Activated CD4-positive, CD25-positive, alpha-beta regulatory T cell treated with anti-CD3 and anti-CD28 coated beads, Interleukin-2, amount 50 U/mL, for 24 hours (primary cell): Measurements from ENCODE around the gene TMEM266.

ENCODE experiments used
- ATAC-seq, 2 donors: fragments of 150-1000 bp; cut with Tn5 transposase; one replicate each; pipeline ENCODE4 v1.10.0; 2021; ENCODE audit warnings: mild to moderate bottlenecking in 1 of 2, moderate library complexity in 1 of 2

Gene TMEM266

GRCh38 chr15:76070192-76070591 lies 10.4 kb downstream of the TMEM266 start:
- no peak for ATAC-seq

DNA sequence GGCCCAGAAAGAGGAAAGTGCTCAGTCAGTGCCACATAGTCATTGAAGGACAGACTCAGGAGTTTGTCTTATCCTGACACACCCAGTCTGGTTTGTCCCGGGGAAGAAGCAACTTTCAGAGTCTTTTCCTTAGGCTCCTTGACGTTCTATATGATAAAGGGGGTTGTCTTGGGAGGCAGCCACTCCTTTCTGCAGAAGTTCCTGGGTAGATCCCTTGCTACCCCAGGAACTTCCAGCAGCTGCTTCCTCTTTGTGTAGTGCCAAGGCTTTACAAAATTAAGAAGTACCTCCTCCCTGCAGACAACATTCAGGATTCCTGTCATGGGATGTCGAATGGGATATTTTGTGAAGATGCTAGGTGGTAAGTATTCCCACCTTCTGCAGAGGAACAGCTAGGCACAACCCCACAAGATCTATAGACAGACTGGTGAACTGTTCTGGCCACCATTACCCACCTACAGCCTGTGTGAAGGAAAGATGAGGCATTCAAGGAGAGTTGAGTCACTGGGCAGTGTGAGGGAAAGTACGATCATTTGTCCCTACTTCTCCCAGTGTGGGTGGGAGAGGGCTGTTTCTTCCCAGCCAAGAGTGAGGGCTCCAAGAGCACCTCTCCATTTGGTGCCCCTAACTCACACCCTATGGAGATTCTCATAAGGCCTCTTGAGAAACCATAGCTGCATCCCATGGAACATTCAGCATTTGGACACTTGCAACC lies 11.3 kb downstream of the TMEM266 start:
- no peak for ATAC-seq

GRCh38 chr15:76071806-76072205 lies 12.0 kb downstream of the TMEM266 start:
- no peak for ATAC-seq

DNA sequence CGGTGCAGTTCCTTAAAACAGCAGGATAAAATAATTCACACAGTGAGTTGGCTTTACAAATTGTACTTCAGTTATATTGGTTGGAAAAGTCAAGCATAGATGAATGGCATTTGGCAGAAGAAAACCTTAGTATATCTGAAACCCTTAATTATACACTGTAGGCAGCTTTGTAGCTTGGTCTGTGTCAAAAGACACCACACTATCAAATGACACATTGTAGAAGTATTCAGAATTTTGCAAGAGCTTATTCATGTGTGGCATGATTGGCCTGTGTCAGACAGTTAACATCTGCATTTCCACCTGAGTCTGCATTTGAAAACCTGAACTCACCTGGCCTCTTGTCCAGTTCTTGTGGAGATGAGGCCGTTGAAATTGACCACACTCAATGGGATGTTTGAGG lies 13.8 kb downstream of the TMEM266 start:
- no peak for ATAC-seq

- no peak for ATAC-seq
Measured at GRCh38 chr15:76075046-76075445, 15.3 kb downstream of the TMEM266 start.

GRCh38 chr15:76078285-76078877 lies 18.6 kb downstream of the TMEM266 start:
- ATAC-seq = no peak

- ATAC-seq = no peak
Measured at GRCh38 chr15:76084256-76084655, 24.5 kb downstream of the TMEM266 start.

DNA sequence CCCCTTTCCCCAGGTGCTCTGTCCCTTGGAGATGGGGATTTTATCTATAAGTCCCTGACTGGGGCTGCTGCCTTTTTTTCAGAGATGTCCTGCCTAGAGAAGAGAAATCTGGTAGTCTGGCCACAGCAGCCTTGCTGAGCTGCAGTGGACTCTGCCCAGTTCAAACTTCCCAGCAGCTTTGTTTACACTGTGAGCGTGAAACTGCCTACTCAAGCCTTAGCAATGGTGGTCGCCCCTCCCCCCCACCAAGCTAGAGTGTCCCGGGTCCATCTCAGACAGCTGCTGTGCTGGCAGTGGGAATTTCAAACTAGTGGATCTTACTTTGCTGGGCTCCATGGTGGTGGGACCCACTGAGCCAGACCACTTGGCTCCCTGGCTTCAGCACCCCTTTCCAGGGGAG lies 38.9 kb downstream of the TMEM266 start:
- ATAC-seq = no peak

- ATAC-seq = no peak
Measured at GRCh38 chr15:76099388-76099787, 39.6 kb downstream of the TMEM266 start.

DNA sequence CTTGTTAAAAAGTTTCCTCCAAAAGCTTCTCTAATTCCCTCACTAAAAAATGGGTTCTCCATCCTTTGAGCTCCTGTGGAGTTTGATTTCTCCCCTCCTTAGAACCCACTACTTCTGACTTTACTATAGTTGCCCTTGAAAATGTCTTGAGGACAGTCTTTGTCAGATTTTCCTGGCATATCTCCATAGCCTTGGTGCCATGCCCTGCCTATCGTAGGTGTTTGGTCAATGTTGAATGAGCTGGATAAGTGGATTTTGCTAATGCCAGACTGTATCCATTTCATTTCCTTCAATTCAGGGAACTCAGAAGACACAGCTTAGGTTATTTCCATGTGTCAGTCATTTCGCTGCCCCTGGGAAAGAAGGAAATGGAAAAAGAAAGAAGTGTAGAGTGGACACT lies 40.6 kb downstream of the TMEM266 start:
- ATAC-seq = no peak

DNA sequence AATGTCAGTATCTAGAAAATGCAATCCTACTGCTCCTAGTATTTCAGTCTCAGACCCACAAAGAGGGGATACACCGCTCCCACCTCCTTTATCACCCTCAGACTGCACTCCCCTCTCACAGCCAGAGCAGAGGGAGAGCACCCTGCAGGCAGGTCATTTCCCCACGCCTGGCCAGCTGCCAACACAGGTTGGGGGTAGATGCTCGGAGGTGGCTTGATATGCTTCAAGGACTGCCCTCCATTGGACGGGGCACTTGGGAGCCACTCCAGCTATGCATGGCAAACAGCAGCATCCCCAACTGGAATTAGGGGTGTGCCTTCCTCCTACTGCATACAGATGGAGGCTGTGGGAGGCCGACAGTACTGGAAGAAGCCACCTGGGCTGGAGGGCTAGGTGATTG lies 41.9 kb downstream of the TMEM266 start:
- no peak for ATAC-seq

GRCh38 chr15:76105391-76105790 lies 45.6 kb downstream of the TMEM266 start:
- no peak for ATAC-seq

DNA sequence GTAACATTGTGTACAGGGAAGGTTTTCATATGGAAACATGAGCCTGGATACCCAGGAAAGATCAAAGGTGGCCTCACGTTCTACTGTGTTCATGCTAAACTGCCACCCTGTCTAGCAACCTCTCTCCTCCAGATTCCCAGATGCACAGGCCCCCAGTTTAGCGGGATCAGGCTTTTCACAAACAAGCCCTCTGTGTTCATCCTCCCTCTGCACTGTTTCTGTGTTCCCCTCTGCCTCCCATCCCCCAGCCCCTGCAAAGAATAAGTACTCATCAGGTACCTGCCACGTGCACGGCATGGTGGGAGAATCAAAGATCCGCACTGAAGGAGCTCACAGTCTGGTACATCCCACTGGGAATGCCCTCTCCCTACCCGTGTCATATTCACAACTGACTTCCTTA lies 46.1 kb downstream of the TMEM266 start:
- no peak for ATAC-seq

DNA sequence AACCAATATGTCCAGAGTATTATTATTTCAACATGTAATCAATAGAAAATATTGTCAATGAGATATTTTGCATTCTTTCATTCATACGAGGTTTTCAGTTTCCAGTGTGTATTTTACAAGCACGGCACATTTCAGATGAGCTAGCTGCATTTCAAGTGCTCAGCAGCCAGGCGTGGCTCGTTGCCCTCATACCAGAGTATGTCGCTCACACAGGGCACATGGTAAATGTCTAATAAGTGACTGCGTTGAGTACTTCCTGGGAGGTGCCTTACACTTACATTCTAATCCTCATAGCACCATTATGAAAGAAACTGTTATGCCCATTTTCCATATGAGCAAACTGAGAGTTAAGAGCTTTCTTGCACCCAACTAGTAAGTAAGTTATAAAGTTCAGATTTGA lies 47.4 kb downstream of the TMEM266 start:
- ATAC-seq = no peak

GRCh38 chr15:76108021-76108723 lies 48.4 kb downstream of the TMEM266 start:
- ATAC-seq = no peak

GRCh38 chr15:76109046-76109445 lies 49.3 kb downstream of the TMEM266 start:
- ATAC-seq = no peak

GRCh38 chr15:76114561-76114960 lies 54.8 kb downstream of the TMEM266 start:
- ATAC-seq = no peak

DNA sequence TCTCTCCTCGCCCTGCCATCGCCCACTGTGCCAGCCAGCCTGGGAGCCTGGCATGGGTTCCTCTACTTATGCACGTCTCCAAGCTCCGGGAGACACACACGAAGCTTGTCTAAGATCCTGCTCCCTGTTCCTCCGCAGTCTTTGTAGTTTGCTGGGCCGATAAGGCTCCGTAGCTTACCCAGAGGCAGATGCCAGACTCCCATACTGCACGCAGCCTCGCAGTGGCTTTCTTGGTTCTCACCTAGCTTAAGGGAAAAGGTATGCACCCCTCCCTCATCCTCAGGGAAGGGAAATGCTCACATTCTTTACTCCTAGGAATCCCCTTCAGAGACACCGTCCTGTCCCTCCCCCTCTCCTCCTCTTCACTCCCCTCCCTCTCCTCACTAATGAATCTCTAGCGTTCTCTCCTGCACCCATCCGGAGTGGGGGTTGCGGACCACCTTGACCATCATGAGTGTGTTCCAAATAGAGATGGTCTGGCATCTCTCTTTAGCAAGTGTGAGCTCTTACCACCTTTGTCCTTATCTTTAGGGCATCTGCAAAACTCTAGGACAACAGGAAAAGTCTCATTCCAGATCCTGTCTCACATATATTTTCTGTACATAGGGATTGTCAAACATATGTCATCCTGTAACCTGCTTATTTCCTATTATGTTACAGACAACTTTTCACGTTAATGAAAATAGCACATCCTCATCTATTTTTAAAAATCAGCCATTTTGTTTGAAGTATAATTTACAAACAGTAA lies 56.5 kb downstream of the TMEM266 start:
- no peak for ATAC-seq

- no peak for ATAC-seq
Measured at GRCh38 chr15:76117181-76117580, 57.4 kb downstream of the TMEM266 start.

DNA sequence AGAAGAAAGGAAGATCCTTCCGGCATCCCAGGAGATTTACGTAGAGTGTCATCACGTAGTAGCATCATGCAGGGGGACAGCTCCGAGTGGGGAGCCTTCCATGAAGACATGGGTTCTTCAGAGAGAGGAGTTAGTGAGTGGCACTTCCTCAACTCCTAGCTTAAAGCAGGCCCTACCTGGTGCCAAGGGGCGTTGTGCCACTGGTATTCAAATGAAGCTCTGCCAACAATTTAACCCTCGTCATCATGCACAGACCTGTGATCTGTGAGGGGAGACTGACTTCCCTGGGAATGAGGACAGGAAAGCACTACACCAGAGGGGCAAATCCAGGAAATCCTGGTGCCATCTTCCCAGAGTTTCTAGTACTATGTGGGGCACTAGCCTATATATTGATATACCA lies 59.0 kb downstream of the TMEM266 start:
- no peak for ATAC-seq

DNA sequence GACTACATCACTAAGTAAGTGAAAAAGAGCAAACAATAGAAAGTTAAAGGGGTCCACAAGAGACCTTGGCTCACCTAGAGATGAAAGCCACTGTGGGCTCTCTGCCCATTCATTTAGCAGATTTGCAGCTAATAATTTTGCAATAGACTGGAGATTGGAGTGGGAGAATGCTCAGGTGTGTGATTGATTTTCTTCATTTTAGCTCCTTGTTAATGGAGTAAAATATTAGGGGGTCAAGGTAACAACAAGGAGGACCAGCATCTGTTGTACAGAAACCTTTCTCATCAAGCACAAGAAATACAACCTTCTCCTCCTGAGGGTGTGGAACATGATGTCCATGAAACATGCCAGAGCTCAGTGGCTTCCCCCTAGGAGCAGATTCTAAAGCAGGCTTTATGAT lies 63.2 kb downstream of the TMEM266 start:
- ATAC-seq = no peak

- ATAC-seq = no peak
Measured at GRCh38 chr15:76127169-76127568, 67.4 kb downstream of the TMEM266 start.

DNA sequence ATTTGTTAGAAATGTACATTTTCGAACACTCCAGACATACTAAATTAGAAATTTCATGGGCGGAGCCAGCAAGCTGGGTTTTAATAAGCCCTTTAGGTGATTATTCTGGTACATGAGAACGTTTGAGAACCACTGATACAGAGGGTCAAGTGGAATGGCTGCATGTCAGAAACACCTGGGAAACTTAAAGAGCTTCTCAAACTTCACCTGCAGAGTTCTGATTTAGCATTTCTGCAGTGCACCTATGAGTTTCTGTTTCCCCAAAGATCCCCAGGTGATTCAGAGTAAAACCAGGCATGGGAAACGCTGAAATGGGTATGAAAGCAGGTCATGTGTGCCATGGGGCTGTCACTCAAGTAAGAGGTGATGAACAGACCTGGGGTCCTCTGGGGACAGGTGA lies 68.1 kb downstream of the TMEM266 start:
- no peak for ATAC-seq
